ENCODE measurements around the gene C1QA.

Gene C1QA

GRCh38 chr1:22613572-22613918 is 22.9 kb upstream of the C1QA start:
- no peak for DNase-seq

GRCh38 chr1:22613951-22614350 is 22.5 kb upstream of the C1QA start:
- no peak for DNase-seq

GRCh38 chr1:22615886-22616285 is 20.5 kb upstream of the C1QA start:
- no peak for DNase-seq

GRCh38 chr1:22616571-22616970 is 19.9 kb upstream of the C1QA start:
- no peak for DNase-seq

GRCh38 chr1:22618056-22618455 is 18.4 kb upstream of the C1QA start:
- DNase-seq, result no peak

GRCh38 chr1:22619252-22619651 is 17.2 kb upstream of the C1QA start:
- no peak for DNase-seq

- no peak for DNase-seq
Measured at GRCh38 chr1:22619798-22620197, 16.6 kb upstream of the C1QA start.

GRCh38 chr1:22621761-22622160 is 14.7 kb upstream of the C1QA start:
- no peak for DNase-seq

GRCh38 chr1:22625262-22625925 is 11.0 kb upstream of the C1QA start:
- no peak for DNase-seq

- DNase-seq, result no peak
Measured at GRCh38 chr1:22626237-22627157, 9.9 kb upstream of the C1QA start.

- DNase-seq, result no peak
Measured at GRCh38 chr1:22627331-22627730, 9.1 kb upstream of the C1QA start.

GRCh38 chr1:22628698-22629444 is 7.6 kb upstream of the C1QA start:
- no peak for DNase-seq

GRCh38 chr1:22629886-22630285 is 6.5 kb upstream of the C1QA start:
- no peak for DNase-seq

GRCh38 chr1:22633697-22634463 is 2.5 kb upstream of the C1QA start:
- DNase-seq, result no peak

GRCh38 chr1:22635436-22635835 is 992 bp upstream of the C1QA start:
- DNase-seq, result no peak

GRCh38 chr1:22636927-22637326 is 499 bp downstream of the C1QA start:
- DNase-seq, result no peak

GRCh38 chr1:22637907-22638445 is 1.5 kb downstream of the C1QA start:
- DNase-seq, result no peak

- no peak for DNase-seq
Measured at GRCh38 chr1:22638476-22639234, 2.2 kb downstream of the C1QA start.

GRCh38 chr1:22639286-22639685 is 2.9 kb downstream of the C1QA start:
- no peak for DNase-seq

- DNase-seq, result no peak
Measured at GRCh38 chr1:22641247-22641646, 4.8 kb downstream of the C1QA start.

- DNase-seq, result no peak
Measured at GRCh38 chr1:22641906-22642636, 5.6 kb downstream of the C1QA start.

Data from NCI-H1048 (cell line).